ENCODE measurements around the gene TMOD3.

- TF ChIP-seq, protein P1, sequence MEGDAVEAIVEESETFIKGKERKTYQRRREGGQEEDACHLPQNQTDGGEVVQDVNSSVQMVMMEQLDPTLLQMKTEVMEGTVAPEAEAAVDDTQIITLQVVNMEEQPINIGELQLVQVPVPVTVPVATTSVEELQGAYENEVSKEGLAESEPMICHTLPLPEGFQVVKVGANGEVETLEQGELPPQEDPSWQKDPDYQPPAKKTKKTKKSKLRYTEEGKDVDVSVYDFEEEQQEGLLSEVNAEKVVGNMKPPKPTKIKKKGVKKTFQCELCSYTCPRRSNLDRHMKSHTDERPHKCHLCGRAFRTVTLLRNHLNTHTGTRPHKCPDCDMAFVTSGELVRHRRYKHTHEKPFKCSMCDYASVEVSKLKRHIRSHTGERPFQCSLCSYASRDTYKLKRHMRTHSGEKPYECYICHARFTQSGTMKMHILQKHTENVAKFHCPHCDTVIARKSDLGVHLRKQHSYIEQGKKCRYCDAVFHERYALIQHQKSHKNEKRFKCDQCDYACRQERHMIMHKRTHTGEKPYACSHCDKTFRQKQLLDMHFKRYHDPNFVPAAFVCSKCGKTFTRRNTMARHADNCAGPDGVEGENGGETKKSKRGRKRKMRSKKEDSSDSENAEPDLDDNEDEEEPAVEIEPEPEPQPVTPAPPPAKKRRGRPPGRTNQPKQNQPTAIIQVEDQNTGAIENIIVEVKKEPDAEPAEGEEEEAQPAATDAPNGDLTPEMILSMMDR (IDR thresholded peaks at IDR 0.05 in 8 of 11, conservative IDR thresholded peaks at IDR 0.05 in 3 of 11), result no peak
- TF ChIP-seq POLR2A (IDR thresholded peaks at IDR 0.05), result no peak
Observed at GRCh38 chr15:51830276-51830806, 888 bp downstream of the TMOD3 start.

All from spleen (tissue), 7 donors.